Lower leg skin (tissue), 4 donors: ENCODE measurements around the gene CUZD1. TPM values are rescaled to one million over a fixed set of nuclear protein-coding genes. Genes with fewer than 3 reads are reported as not detected.
A peak's percentile ranks its signal among the peaks of the same experiment; 100 is the strongest.
"Not testable (repeated sequence)": the region's sequence is repeated elsewhere in the genome, so short reads cannot be mapped to it uniquely, and the experiment has no call there.

Experiments used
- DNase-seq, 2 donors: peaks; one replicate each; pipeline ENCODE4 v3.0.0-alpha.2; 2019; ENCODE audit warnings: low spot score in 2 of 2
- H3K4me3 ChIP-seq: fragments of 200-600 bp; sonication (generic); 2 replicates; pipeline ENCODE4 v1.5.1; 2017; ENCODE audit warnings: mild to moderate bottlenecking, low read depth; ENCODE audit not compliant: poor library complexity, severe bottlenecking
- POLR2A ChIP-seq, 2 donors: fragments of 450-650 bp; IDR thresholded peaks; one replicate each; pipeline ENCODE4 v1.6.1; 2016 to 2017; ENCODE audit warnings: antibody characterized with exemption in 2 of 2, mild to moderate bottlenecking in 1 of 2, moderate library complexity in 1 of 2
- WGBS, 2 donors: methylation state at CpG; one replicate each; pipeline ENCODE4 v1.1.5; 2018; 5-methylcytosine and 5-hydroxymethylcytosine counted together
- intact Hi-C: fragments of 100-400 bp; cut with DNase I; formaldehyde crosslinking; loops from one replicate; pipeline ENCODE4 v1.15.0; 2023; ENCODE audit warnings: low total_unique reads
- total RNA-seq, 4 donors: library from RNA; depleted of rRNA; stranded (reverse); fragments of >200 nt; gene quantifications; one replicate each; pipeline ENCODE4 v1.1.0, GENCODE V29; 2016
- TF ChIP-seq, protein P1 (sequence below), 3 donors: fragments of 450-650 bp; IDR thresholded peaks; one replicate each; pipeline ENCODE4 v1.5.1; 2016; ENCODE audit warnings: antibody characterized with exemption in 3 of 3, mild to moderate bottlenecking in 3 of 3, moderate library complexity in 2 of 3

The CUZD1 gene
- total RNA-seq, 4 donors from 2014 or later: 0.13 to 0.88 (median 0.54) TPM

DNA sequence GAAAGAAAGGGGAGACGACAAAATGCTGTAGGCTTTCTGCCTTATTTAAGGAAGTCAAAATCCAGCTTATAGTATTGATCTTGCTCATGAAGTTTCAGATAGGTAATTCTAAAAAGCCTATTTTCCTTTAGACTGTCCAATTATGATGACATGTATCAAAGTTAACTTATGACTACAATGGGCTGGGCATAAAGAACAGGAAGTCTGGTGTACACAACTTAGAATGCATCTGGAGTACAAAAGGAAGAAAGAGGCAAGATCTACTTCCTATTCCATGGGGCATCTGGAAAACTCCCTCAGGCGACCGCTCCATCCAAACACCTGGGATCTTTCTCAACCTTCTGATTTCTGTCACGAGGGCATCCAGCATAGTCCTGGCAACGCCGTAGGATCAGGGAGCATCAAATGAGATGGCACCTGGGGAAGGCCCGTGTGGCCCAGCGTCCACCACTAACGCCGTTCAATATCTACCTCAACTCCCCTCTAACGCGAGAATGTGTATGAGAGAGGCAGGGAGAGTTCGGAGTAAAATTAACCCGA lies 33.2 kb upstream of the CUZD1 start:
- peak overlapping the region; percentile 55 for H3K4me3 ChIP-seq
- no peak for DNase-seq
- whole genome bisulfite sequencing, 2 donors: 34 to 43% methylated on average over 14 of the region's 14 CpGs
- TF ChIP-seq, protein P1, sequence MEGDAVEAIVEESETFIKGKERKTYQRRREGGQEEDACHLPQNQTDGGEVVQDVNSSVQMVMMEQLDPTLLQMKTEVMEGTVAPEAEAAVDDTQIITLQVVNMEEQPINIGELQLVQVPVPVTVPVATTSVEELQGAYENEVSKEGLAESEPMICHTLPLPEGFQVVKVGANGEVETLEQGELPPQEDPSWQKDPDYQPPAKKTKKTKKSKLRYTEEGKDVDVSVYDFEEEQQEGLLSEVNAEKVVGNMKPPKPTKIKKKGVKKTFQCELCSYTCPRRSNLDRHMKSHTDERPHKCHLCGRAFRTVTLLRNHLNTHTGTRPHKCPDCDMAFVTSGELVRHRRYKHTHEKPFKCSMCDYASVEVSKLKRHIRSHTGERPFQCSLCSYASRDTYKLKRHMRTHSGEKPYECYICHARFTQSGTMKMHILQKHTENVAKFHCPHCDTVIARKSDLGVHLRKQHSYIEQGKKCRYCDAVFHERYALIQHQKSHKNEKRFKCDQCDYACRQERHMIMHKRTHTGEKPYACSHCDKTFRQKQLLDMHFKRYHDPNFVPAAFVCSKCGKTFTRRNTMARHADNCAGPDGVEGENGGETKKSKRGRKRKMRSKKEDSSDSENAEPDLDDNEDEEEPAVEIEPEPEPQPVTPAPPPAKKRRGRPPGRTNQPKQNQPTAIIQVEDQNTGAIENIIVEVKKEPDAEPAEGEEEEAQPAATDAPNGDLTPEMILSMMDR (IDR thresholded peaks at IDR 0.05): no peak
- intact Hi-C loops: no loop called here

DNA sequence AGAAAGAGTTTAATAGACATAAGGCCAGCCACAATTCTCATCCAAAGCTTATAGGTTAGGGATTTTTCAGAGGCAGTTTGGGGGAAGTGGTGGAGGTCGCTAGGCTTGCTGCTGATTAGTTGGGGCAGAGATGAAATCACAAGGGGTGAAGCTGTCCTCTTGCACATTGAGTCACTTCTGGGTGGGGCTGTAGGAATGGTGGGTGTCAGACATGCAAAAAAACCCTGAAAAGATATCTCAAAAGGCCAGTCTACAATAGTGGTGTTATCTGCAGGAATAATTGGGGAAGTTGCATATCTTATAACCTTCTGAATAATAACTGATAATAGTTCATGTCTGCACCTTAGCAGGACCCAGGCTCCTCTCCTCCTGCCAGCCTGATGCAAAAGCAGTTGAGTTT lies 31.6 kb upstream of the CUZD1 start:
- no peak for DNase-seq
- no peak overlapping the region for H3K4me3 ChIP-seq
- TF ChIP-seq, protein P1 (IDR thresholded peaks at IDR 0.05): no peak
- no peak for TF ChIP-seq POLR2A (IDR thresholded peaks at IDR 0.05)
- WGBS, 2 donors: 70 to 77% methylated on average over 1 of the region's 1 CpG
- intact Hi-C loops: no loop called here

DNA sequence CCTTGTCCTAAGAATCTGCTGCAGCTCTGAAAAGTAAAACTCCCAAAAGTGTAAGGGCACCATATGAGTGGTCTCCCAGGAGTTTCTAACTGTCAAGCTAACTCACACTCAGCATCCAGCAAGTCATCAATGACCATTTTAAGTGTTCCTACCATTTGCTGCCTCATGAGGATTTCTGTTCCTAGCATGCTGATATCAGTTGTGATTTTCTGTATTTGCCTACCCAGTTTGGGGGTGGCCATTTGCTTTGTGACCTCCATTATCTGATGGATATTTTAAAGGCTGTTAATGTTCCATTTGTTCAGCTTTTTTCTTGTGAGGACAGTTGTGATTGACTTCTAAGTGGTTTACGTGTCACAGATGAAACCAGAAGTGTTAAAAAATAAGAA lies 30.8 kb upstream of the CUZD1 start:
- TF ChIP-seq POLR2A (IDR thresholded peaks at IDR 0.05): no peak
- TF ChIP-seq, protein P1 (IDR thresholded peaks at IDR 0.05): no peak
- DNase-seq: no peak
- WGBS, 2 donors: 93 to 96% methylated on average over 1 of the region's 1 CpG
- intact Hi-C loops: no loop called here
- H3K4me3 ChIP-seq: no peak overlapping the region

DNA sequence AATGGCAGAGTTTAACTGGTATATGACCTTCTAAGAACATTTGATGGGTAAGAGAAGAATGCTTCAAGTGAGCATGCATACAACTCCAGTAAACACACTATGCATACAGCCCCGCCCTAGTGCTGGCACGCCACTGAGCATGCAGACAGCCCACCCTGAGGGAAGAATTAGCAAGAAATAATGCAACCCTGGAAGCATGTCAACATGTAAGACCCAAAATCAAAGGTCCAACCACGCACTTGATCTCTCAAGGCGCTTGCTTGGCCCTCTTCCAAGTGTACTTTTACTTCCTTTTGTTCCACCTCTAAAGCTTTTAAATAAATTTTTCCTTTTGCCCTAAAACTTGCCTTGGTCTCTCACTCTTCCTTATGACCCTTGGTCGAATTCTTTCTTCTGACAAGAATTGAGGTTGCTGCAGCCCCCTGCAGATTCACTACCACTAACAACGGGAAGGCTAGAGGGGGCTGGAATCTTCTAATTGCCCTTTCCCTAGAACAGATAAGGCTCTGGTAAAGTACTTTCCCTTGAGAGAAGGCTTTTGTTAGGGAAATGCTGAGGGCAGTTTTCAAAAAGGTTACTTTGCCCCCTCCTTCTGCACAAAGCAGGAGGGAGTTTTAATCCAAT lies 30.3 kb upstream of the CUZD1 start:
- H3K4me3 ChIP-seq: no peak overlapping the region
- no peak for TF ChIP-seq POLR2A (IDR thresholded peaks at IDR 0.05)
- TF ChIP-seq, protein P1 (IDR thresholded peaks at IDR 0.05): no peak
- no peak for DNase-seq
- WGBS, 2 donors: 51 to 52% methylated on average over 6 of the region's 6 CpGs
- intact Hi-C loops: no loop called here

DNA sequence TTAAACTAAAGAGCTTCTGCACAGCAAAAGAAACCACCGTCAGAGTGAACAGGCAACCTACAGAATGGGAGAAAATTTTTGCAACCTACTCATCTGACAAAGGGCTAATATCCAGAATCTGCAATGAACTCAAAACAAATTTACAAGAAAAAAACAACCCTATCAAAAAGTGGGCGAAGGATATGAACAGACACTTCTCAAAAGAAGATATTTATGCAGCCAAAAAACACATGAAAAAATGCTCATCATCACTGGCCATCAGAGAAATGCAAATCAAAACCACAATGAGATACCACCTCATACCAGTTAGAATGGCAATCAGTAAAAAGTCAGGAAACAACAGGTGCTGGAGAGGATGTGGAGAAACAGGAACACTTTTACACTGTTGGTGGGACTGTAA lies 26.3 kb upstream of the CUZD1 start:
- whole genome bisulfite sequencing, 2 donors: 95 to 100% methylated on average over 2 of the region's 2 CpGs
- H3K4me3 ChIP-seq, DNase-seq, intact Hi-C loops: not testable (repeated sequence)

DNA sequence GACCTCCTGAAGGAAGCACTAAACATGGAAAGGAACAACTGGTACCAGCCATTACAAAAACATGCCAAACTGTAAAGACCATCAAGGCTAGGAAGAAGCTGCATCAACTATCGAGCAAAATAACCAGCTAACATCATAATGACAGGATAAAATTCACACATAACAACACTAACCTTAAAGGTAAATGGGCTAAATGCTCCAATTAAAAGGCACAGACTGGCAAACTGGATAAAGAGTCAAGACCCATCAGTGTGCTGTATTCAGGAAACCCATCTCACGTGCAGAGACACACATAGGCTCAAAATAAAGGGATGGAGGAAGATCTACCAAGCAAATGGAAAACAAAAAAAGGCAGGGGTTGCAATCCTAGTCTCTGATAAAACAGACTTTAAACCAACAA lies 23.1 kb upstream of the CUZD1 start:
- DNase-seq, H3K4me3 ChIP-seq, intact Hi-C loops: not testable (repeated sequence)
- WGBS, 2 donors: 81 to 88% methylated on average over 1 to 2 of the region's 2 CpGs

DNA sequence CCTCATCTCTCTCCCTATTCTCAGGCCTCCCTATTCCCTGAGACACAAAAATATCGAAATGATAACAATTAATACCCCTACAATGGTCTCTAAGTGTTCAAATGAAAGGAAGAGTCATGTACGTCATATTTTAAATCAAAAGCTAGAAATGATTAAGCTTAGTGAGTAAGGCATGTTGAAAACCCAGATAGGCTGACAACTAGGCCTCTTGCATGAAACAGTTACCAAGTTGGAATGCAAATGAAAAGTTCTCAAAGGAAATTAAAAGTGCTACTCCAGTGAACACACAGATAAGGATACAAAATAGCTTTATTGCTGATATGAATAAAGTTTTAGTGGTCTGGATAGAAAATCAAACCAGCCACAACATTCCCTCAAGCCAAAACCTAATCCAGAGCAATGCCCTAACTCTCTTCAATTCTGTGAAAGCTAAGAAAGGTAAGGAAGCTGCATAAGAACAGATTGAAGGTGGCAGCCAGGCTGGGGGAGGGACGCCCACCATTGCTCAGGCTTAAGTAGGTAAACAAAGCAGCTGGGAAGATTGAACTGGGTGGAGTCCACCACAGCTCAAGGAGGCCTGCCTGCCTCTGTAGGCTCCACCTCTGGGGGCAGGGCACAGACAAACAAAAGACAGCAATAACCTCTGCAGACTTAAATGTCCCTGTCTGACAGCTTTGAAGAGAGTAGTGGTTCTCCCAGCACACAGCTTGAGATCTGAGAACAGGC lies 21.3 kb upstream of the CUZD1 start:
- WGBS, 2 donors: 91 to 92% methylated on average over 3 of the region's 3 CpGs
- intact Hi-C loops, DNase-seq, H3K4me3 ChIP-seq: not testable (repeated sequence)
